CD4-positive, alpha-beta T cell (primary cell): ENCODE data around the gene EXD3. TPM values are rescaled to one million over a fixed set of nuclear protein-coding genes. Genes with fewer than 3 reads are reported as not detected.

ENCODE experiments used
- ATAC-seq: fragments of 200-7000 bp; cut with Tn5 transposase; one replicate; pipeline ENCODE4 v1.10.0; 2022; ENCODE audit warnings: mild to moderate bottlenecking; ENCODE audit not compliant: poor library complexity
- CTCF ChIA-PET: fragments of 350-600 bp; sonication (Branson Sonifier 250); formaldehyde crosslinking; loops from one replicate; lab custom pipeline; 2021; ENCODE audit warnings: antibody characterized with exemption, inconsistent platforms; lab: Charles Lee
- POLR2A ChIA-PET: fragments of 350-600 bp; sonication (Branson Sonifier 250); formaldehyde crosslinking; loops from one replicate; lab custom pipeline; 2021; ENCODE audit warnings: antibody characterized with exemption, inconsistent platforms; lab: Charles Lee
- DNase-seq, 14 experiments: peaks; one replicate each; pipeline ENCODE4 v3.0.0-alpha.2; 2013 to 2020; ENCODE audit warnings: mixed read lengths in 2 of 14
- H3K27ac ChIP-seq, 2 donors: one replicate each; pipeline versions ENCODE4 v1.5.1 to v1.7.0; 2013; ENCODE audit warnings: low read length in 2 of 2, low read depth in 1 of 2, mild to moderate bottlenecking in 1 of 2
- H3K27me3 ChIP-seq, 2 experiments: 1 replicate in 1 of 2; 2 replicates in 1 of 2; pipeline versions ENCODE4 v1.6.1 to v1.7.0; 2013; ENCODE audit warnings: low read length in 2 of 2, control low read depth in 1 of 2, mild to moderate bottlenecking in 1 of 2, moderate library complexity in 1 of 2; ENCODE audit not compliant: insufficient read depth in 2 of 2, control insufficient read depth in 1 of 2
- H3K36me3 ChIP-seq: one replicate; pipeline ENCODE4 v1.6.1; 2013; ENCODE audit warnings: low read length, control low read depth; ENCODE audit not compliant: insufficient read depth
- H3K4me1 ChIP-seq: one replicate; pipeline ENCODE4 v1.6.1; 2013; ENCODE audit warnings: low read length, control low read depth; ENCODE audit not compliant: insufficient read depth
- H3K4me3 ChIP-seq: one replicate; pipeline ENCODE4 v1.5.1; 2013; ENCODE audit warnings: mild to moderate bottlenecking, low read length, moderate library complexity
- H3K9me3 ChIP-seq, 2 experiments: 1 replicate in 1 of 2; 2 replicates in 1 of 2; pipeline versions ENCODE4 v1.6.1 to v1.7.0; 2013; ENCODE audit warnings: low read length in 2 of 2, mild to moderate bottlenecking in 2 of 2, control low read depth in 1 of 2, moderate library complexity in 1 of 2; ENCODE audit not compliant: control insufficient read depth in 1 of 2, insufficient read depth in 1 of 2
- H3K27ac Mint-ChIP-seq: one replicate; pipeline ENCODE4 v1.8.0; 2020; ENCODE audit warnings: mixed read lengths
- H3K27me3 Mint-ChIP-seq: one replicate; pipeline ENCODE4 v1.8.0; 2021; ENCODE audit warnings: mixed read lengths
- H3K36me3 Mint-ChIP-seq: one replicate; pipeline ENCODE4 v1.8.0; 2021; ENCODE audit warnings: low read depth, mixed read lengths
- H3K4me1 Mint-ChIP-seq: one replicate; pipeline ENCODE4 v1.8.0; 2021; ENCODE audit warnings: low read depth, mixed read lengths
- H3K4me3 Mint-ChIP-seq: one replicate; pipeline ENCODE4 v1.8.0; 2020; ENCODE audit warnings: mild to moderate bottlenecking, mixed read lengths
- H3K9me3 Mint-ChIP-seq: one replicate; pipeline ENCODE4 v1.8.0; 2020; ENCODE audit warnings: mixed read lengths
- intact Hi-C, 2 experiments: fragments of 100-400 bp; cut with DNase I in 1 of 2; cut with micrococcal nuclease in 1 of 2; formaldehyde crosslinking; loops; one replicate each; pipeline versions ENCODE4 v1.15.1 to v1.9.0; 2023 to 2025; cut with DNase I, micrococcal nuclease
- total RNA-seq, 174 experiments: library from RNA in 2 of 174; stranded (reverse) in 2 of 174; gene quantifications; one replicate each; pipeline ENCODE4 v1.2.3 and lab custom pipeline; 2021 to 2026
- TF ChIP-seq, protein P1 (sequence below): fragments of 200-600 bp; IDR thresholded peaks from one replicate; pipeline ENCODE4 v1.8.0; 2022; ENCODE audit warnings: antibody characterized with exemption, mild to moderate bottlenecking

EXD3 gene
- total RNA-seq, 2 experiments from 2014 or later: 14.9 to 16.9 TPM

DNA sequence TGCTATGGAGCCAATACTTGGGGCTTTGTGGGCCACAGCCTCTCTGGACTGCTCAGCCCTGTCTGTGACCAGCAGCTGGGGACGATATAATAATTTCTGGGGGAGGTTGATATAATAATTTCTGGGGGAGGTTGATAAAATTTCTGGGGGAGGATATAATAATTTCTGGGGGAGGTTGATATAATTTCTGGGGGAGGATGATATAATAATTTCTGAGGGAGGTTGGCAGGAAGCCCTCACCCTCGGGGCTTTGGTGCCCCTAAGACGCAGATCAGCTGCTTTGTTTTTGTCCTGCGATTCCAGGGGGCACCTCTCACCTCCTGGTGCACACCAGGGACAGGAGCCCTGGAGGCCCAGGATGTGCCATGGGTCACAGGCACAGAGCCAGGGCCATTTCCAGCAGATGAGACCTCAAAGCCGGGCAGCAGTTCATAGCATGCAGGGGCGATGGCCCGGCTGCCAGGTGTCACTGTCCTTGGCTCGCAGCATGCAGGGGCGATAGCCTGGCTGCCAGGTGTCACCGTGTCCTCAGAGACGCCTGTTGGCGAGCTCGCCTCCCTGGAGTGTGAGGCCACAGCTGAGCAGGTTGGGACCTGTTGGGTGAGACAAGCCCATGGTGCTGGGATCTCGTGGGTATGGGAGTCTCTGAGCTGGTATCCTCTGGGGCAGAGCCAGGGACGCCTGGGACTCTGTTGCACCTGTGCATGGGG, 149.2 kb downstream of the EXD3 start:
- POLR2A ChIA-PET: interaction anchor here (0.9 kb wide), 1 partner anchor 33 kb away, joined by 3 read pairs; no protein-coding TSS in a partner anchor
- peaks cover 26% of the 10 kb centered on the region for H3K36me3 ChIP-seq

GRCh38 chr9:137273095-137273490, 149.9 kb downstream of the EXD3 start:
- TF ChIP-seq, protein P1, sequence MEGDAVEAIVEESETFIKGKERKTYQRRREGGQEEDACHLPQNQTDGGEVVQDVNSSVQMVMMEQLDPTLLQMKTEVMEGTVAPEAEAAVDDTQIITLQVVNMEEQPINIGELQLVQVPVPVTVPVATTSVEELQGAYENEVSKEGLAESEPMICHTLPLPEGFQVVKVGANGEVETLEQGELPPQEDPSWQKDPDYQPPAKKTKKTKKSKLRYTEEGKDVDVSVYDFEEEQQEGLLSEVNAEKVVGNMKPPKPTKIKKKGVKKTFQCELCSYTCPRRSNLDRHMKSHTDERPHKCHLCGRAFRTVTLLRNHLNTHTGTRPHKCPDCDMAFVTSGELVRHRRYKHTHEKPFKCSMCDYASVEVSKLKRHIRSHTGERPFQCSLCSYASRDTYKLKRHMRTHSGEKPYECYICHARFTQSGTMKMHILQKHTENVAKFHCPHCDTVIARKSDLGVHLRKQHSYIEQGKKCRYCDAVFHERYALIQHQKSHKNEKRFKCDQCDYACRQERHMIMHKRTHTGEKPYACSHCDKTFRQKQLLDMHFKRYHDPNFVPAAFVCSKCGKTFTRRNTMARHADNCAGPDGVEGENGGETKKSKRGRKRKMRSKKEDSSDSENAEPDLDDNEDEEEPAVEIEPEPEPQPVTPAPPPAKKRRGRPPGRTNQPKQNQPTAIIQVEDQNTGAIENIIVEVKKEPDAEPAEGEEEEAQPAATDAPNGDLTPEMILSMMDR: no peak
- Histone ChIP-seq H3K4me3 (no peak overlapping the region), H3K27ac (no peak overlapping the region), H3K36me3 (peaks cover 30% of the 10 kb centered on the region), H3K4me1 (peaks cover 38% of the 10 kb centered on the region), H3K9me3 (no peaks in the 10 kb centered on the region), H3K27me3 (peaks cover 7% of the 10 kb centered on the region in 2 experiments)
- Mint-ChIP-seq H3K27me3 (peaks cover 7% of the 10 kb centered on the region), H3K36me3 (peaks cover 27% of the 10 kb centered on the region), H3K9me3 (no peaks in the 10 kb centered on the region), H3K27ac (no peak overlapping the region), H3K4me1 (peaks cover 23% of the 10 kb centered on the region), H3K4me3 (no peak overlapping the region)
- ATAC-seq (no peak), DNase-seq (no peak)
- intact Hi-C loops: no loop called here
- POLR2A ChIA-PET: interaction anchor here (1.1 kb wide), 1 partner anchor 9 kb away, joined by 3 read pairs; no protein-coding TSS in a partner anchor
- CTCF ChIA-PET: interaction anchor here (0.5 kb wide), 1 partner anchor 142 kb away, joined by 3 read pairs; no protein-coding TSS in a partner anchor

More for the DNA sequence above, 149.2 kb downstream of the EXD3 start:
- Histone ChIP-seq H3K27ac (no peak overlapping the region), H3K27me3 (peaks cover 7% of the 10 kb centered on the region in 2 experiments), H3K4me1 (peaks cover 41% of the 10 kb centered on the region), H3K9me3 (no peaks in the 10 kb centered on the region), H3K4me3 (no peak overlapping the region)
- Mint-ChIP-seq H3K9me3 (no peaks in the 10 kb centered on the region), H3K36me3 (peaks cover 20% of the 10 kb centered on the region), H3K27me3 (peaks cover 7% of the 10 kb centered on the region), H3K27ac (no peak overlapping the region), H3K4me1 (peaks cover 23% of the 10 kb centered on the region), H3K4me3 (no peak overlapping the region)
- ATAC-seq (no peak), DNase-seq (no peak)
- intact Hi-C loops: no loop called here
- TF ChIP-seq, protein P1: no peak
- CTCF ChIA-PET: interaction anchor here (0.5 kb wide), 1 partner anchor 143 kb away, joined by 3 read pairs; no protein-coding TSS in a partner anchor

DNA sequence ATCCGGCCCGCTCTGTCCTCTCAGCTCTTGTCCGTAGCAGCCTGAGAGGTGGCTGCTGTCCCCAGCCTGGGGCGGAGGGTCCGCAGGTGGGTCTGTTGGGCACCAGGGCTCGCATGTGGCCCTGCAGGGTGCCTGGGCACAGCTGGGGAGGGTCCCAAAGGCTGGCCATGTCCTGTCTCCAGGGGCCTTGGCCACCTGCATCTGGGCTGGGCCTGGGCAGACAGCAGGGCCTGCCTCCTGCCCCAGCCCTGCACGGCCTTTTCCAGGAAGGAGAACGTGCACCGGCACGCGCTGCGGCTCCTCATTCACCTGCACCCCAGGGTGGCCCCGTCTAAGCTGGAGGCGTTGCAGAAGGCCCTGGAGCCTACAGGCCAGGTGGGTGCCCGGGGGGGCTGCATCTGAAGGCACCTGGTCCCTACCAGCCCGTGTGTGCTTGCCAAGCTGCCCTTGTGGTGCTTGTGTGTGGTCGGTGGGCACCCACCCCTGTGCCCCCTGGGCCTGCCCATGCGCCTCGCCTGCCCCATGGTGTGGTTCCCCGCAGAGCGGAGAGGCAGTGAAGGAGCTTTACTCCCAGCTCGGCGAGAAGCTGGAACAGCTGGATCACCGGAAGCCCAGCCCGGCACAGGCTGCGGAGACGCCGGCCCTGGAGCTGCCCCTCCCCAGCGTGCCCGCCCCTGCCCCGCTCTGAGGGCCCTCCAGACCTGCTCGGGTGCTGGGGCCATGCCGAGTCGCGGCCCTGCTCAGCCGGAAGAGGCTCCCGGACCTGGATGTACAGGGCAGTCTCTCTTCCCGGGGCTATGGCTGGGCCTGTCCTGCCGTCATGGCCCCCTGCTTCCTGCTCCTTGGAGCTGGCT, 150.5 kb downstream of the EXD3 start:
- DNase-seq (no peak), ATAC-seq (no peak)
- Mint-ChIP-seq H3K4me1 (peaks cover 23% of the 10 kb centered on the region), H3K4me3 (no peak overlapping the region), H3K36me3 (peaks cover 31% of the 10 kb centered on the region), H3K9me3 (no peaks in the 10 kb centered on the region), H3K27ac (no peak overlapping the region), H3K27me3 (peaks cover 7% of the 10 kb centered on the region)
- H3K36me3 ChIP-seq: peaks cover 34% of the 10 kb centered on the region
- H3K9me3 ChIP-seq: no peaks in the 10 kb centered on the region
- H3K4me1 ChIP-seq: peaks cover 32% of the 10 kb centered on the region
- TF ChIP-seq, protein P1: no peak
- ChIA-PET POLR2A (interaction anchor here (1.1 kb wide), 1 partner anchor 10 kb away, joined by 3 read pairs; no protein-coding TSS in a partner anchor), CTCF (no interaction called here)
- intact Hi-C loops: no loop called here
- H3K27me3 ChIP-seq: peaks cover 6 to 7% of the 10 kb centered on the region in 2 experiments
- H3K4me3 ChIP-seq: no peak overlapping the region
- H3K27ac ChIP-seq: no peak overlapping the region
